ENCODE results near the gene ORC6.
"Not testable (repeated sequence)": the region's sequence is repeated elsewhere in the genome, so short reads cannot be mapped to it uniquely, and the experiment has no call there.

Gene ORC6, protein sequence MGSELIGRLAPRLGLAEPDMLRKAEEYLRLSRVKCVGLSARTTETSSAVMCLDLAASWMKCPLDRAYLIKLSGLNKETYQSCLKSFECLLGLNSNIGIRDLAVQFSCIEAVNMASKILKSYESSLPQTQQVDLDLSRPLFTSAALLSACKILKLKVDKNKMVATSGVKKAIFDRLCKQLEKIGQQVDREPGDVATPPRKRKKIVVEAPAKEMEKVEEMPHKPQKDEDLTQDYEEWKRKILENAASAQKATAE

GRCh38 chr16:46689365-46690280 lies at the start of gene ORC6:
TSS of gene ORC6 (plus strand) at chr16:46689659. CDS start at chr16:46689706, 47 bp downstream.
- peak; percentile 89 for TF ChIP-seq POLR2A (IDR thresholded peaks at IDR 0.05; ENCODE audit: low read length)
- TF ChIP-seq GATA1 (IDR thresholded peaks at IDR 0.05; ENCODE audit: low read depth, low read length): no peak
- peak; percentile 98 to 99 for DNase-seq

- no peak for DNase-seq
- TF ChIP-seq GATA1 (IDR thresholded peaks at IDR 0.05; ENCODE audit: low read depth, low read length): no peak
These were observed 40.8 kb upstream of the ORC6 start for GRCh38 chr16:46648656-46649055.

DNA sequence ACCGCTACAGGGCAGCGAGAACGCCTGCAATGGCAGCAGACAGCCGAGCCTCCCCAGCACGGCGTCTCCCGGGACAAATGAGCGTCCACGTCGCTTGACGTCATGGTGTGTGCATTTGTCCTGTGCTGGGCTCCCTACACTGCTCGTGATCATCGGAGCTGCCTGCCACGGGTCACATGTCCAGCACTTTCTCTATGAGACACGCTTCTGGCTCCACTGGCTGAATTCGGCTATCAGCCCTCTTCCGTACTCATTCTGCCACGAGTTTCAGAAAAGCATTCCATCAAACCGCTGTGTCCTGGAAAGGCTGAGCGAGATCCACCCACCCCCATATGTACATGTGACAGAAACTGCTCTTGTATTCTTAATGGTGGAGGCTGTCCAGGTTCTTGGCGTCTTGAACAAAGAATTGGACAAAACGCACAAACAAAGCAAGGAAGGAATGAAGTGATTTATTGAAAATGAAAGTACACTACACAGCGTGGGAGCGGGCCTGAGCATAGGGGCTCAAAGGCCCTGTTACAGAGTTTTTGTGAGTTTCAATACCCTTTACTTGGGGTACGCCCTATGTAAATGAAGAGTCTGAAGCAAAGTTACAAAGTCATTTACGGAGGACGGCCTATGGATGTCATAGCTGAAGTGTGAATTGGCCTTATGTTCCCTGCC lies 39.7 kb upstream of the ORC6 start:
- no peak for DNase-seq
- TF ChIP-seq GATA1 (IDR thresholded peaks at IDR 0.05; ENCODE audit: low read depth, low read length) (no peak), POLR2A (IDR thresholded peaks at IDR 0.05; ENCODE audit: low read length) (no peak)

DNA sequence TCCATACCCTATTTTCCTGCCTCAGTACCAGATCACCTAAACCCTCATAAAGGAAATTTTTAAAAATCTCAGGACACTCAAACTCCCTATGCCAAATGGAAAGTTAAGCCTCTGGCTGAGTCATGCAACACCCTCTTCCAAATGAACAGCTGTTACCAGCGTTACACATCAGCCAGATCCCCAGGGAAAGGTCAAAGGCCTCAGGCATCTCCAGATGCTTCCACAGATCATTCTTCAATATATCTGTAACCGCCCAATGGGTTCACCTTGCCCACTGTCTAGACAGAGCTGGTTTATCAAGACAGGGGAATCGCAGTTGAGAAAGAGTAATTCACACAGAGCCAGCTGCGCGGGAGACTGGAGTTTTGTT lies 39.2 kb upstream of the ORC6 start:
- no peak for TF ChIP-seq POLR2A (IDR thresholded peaks at IDR 0.05; ENCODE audit: low read length)
- TF ChIP-seq GATA1 (IDR thresholded peaks at IDR 0.05; ENCODE audit: low read depth, low read length): no peak
- no peak for DNase-seq

DNA sequence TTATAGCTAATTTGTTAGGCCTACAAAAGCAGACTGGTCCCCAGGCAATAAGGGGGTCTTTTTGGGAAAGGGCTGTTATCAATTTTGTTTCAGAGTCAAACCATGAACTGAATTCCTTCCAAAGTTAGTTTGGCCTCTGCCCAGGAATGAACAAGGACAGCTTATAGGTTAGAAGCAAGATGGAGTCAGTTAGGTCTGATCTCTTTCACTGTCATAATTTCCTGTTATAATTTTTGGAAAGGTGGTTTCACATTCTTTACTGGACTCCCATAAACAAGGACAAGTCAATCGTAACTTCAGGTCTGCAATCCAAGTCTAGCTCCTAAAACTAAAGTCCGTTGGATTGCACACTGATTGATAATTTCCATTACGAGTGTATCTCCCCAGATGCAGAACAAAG lies 38.2 kb upstream of the ORC6 start:
- TF ChIP-seq POLR2A (IDR thresholded peaks at IDR 0.05; ENCODE audit: low read length): no peak
- no peak for TF ChIP-seq GATA1 (IDR thresholded peaks at IDR 0.05; ENCODE audit: low read depth, low read length)
- DNase-seq: no peak

- no peak for TF ChIP-seq POLR2A (IDR thresholded peaks at IDR 0.05; ENCODE audit: low read length)
- TF ChIP-seq GATA1 (IDR thresholded peaks at IDR 0.05; ENCODE audit: low read depth, low read length): no peak
- no peak for DNase-seq
These were observed 30.5 kb upstream of the ORC6 start for GRCh38 chr16:46658925-46659324.

GRCh38 chr16:46662123-46662522 lies 27.3 kb upstream of the ORC6 start:
- TF ChIP-seq POLR2A (IDR thresholded peaks at IDR 0.05; ENCODE audit: low read length) (no peak), GATA1 (IDR thresholded peaks at IDR 0.05; ENCODE audit: low read depth, low read length) (no peak)

GRCh38 chr16:46673320-46674013 lies 16.0 kb upstream of the ORC6 start:
- DNase-seq: peak; percentile 78 to 87
- TF ChIP-seq GATA1 (IDR thresholded peaks at IDR 0.05; ENCODE audit: low read depth, low read length): no peak
- TF ChIP-seq POLR2A (IDR thresholded peaks at IDR 0.05; ENCODE audit: low read length): no peak

More at GRCh38 chr16:46662123-46662522, 27.3 kb upstream of the ORC6 start:
- no peak for DNase-seq

GRCh38 chr16:46677943-46678342 lies 11.5 kb upstream of the ORC6 start:
- DNase-seq: not testable (repeated sequence)

- not testable (repeated sequence) for DNase-seq
These were observed 7.6 kb upstream of the ORC6 start for GRCh38 chr16:46681867-46682266.

- TF ChIP-seq POLR2A (IDR thresholded peaks at IDR 0.05; ENCODE audit: low read length) (no peak), GATA1 (IDR thresholded peaks at IDR 0.05; ENCODE audit: low read depth, low read length) (no peak)
- DNase-seq: no peak
These were observed 2.5 kb upstream of the ORC6 start for GRCh38 chr16:46686815-46687473.

GRCh38 chr16:46687486-46687885 lies 2.0 kb upstream of the ORC6 start:
- DNase-seq: no peak
- TF ChIP-seq GATA1 (IDR thresholded peaks at IDR 0.05; ENCODE audit: low read depth, low read length): no peak
- TF ChIP-seq POLR2A (IDR thresholded peaks at IDR 0.05; ENCODE audit: low read length): no peak

DNA sequence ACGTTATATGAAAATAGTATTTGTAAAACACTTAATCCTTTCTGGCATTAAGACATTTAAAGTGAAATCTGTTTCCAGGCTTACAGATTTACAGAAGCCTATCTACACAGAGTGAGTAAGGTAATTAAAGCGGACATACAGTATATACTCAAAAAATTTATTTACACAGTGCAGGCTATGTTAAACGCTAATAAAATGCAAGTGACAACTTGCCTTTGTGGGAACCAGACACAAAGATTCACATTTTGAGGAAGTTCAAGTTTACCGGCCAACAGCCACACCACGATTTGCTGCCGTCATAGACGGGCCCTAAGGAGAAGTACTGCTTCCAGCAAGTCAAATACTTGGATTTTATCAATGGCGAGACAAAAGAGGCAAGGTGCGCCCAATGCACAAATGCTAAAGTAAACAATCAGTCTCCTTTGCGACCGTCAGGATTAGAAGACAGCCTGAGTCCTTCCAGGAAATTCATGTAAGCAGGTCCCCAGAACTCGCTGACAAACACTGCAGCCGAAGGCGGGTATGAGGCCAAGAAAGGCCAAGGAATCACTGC lies 1.3 kb upstream of the ORC6 start:
- DNase-seq: no peak
- no peak for TF ChIP-seq GATA1 (IDR thresholded peaks at IDR 0.05; ENCODE audit: low read depth, low read length)
- TF ChIP-seq POLR2A (IDR thresholded peaks at IDR 0.05; ENCODE audit: low read length): no peak
